Measurements from ENCODE around the gene RAB11FIP4.

Gene RAB11FIP4

DNA sequence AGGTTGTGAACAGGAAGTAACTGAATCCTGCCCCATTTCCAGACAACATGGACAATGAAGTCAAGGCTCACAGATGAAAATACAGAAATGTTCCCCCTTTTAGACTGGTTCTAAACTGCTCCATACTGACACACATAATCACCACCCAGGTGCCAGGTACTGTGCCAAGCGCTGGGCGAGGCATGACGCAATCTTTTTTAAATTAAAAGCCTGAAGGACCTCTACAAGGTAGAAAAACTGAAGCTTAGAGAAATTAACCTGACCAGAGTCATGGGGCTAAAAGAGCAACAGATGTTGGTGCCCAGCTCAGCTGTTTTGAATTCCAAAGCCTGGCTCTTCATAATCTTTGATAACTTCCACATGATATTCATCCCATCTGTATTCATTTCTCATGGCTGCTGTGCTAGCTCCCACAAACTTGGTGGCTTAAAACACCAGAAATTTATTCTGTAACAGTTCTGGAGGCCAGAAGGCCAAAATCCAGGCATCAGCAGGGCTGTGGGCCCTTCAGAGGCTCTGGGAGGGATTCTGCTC lies 4.9 kb upstream of the RAB11FIP4 start:
- DNase-seq (ENCODE audit: low spot score): no peak

DNA sequence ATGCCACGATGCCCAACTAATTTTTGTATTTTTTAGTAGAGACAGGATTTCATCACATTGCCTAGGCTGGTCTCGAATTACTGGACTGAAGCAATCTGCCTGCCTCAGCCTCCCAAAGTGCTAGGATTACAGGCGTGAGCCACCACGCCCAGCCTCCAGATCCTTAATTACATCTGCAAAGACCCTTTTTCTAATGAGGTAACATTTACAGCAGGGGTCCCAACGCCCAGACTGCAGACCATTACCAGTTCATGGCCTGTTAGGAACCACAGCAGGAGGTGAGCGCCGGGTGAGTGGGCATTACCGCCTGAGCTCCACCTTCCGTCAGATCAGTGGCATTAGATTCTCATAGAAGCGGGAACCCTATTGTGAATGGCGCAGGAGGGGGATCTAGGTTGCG lies 4.0 kb upstream of the RAB11FIP4 start:
- no peak for DNase-seq (ENCODE audit: low spot score)

DNA sequence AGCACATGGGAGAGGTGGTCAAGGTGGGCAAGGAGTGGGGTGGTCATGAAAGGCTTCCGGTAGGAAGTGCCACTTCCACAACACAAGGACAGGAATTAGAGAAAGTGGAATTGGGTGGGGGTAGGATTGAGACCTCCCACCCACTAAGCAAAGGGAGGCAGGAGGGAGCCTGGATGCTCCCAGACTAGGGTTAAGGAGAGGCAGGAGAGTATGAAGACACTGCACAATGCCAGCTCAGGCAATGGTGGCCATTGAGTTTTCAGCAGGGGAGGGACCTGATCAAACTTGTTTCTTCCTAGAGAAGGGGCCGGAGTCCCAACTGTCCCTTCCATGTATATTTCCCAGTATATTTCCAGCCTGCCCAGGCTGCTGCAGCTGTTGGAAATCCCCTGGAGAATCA lies 3.1 kb upstream of the RAB11FIP4 start:
- no peak for DNase-seq (ENCODE audit: low spot score)

DNA sequence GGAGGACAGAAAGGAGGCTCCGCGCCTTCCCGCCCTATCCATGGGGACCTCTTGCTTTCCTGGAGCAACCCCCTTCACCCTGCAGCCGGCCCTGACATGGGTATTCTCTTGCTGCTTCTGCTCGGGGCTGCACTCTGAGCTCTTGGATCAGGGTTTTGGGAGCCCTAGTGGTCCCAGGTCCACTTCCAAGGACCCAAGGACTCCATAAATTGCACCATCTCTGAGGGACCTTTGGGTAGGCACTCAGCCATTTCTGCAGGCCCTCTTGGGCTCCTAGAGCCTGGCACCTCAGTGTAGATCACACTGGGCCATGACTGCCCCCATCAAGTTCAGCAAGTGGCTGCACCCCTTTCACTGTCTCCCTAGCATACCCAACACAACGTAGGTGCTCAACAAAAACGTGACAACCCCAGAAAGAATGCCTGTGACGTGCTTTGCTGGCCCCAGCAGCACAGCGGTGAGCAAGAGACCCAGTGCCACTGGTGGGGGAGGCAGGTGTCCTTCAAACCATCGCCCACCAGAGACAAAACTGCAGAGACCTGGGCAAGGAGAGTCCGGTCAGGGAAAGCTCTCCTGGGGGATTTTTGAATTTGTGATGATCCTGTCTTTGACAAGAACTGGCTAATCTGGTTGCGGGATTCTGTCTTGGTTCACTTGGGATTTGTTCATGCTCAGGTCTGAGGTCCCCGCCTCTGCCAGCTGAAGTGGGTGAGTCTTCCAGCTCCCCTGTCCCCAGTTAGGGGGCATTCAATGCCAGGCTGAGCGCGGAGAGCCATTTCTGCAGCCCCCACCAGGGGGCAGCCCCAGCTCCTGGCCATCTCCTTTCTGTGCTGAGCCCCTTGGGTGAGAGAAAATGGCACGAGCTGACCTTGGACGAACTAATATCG lies 2.5 kb upstream of the RAB11FIP4 start:
- DNase-seq (ENCODE audit: low spot score): no peak

DNA sequence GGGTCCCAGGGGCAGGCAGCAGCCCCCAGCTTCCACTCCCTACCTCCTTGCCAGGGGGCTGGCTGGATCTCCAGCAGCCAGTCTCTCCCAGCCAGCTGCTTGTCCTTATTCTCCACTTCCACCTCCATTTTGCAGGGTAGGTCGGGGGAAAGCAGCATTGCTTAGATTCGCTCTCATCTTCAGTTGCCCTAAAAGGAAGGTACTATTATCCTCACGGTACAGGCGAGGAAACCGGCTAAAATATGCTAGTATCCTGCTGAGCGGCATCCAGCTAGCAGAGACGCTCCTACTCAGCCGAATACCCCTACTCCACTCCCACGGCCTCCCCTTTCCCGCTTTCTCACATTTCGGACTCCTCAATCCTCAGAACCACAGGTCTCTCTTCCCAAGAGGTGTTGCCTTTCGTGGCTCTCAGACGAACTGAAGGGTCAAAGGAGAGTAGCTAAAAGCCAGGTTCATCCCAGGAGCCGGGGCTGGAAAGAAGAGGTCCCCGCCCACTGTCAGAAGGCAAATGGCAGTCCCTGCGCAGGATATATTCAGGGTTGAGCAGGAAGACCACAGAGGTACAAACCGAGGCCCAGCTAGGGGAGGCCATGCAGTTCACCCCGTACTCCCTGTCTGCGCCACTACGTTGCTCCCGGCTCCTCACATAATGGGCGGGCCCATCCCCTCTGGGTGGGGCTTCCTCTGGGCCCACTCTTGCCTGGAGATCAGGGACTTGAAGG lies 1.7 kb upstream of the RAB11FIP4 start:
- DNase-seq (ENCODE audit: low spot score): no peak

DNA sequence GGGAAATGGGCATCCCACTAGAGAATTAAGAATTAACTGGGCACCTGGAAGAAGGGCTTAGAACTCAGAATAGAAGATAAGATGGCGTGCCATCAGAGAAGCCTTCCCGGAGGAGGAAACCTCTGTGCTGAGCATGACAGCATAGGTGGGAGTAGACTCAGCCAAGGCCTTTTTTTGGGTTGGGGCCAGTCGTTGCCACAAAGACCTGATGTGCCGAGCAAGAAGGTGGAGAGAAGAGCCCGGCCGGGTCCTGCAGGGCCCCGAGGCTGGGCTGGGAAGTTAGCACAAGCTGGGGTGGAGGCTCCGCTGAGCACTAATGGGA lies 1.1 kb upstream of the RAB11FIP4 start:
- no peak for DNase-seq (ENCODE audit: low spot score)

DNA sequence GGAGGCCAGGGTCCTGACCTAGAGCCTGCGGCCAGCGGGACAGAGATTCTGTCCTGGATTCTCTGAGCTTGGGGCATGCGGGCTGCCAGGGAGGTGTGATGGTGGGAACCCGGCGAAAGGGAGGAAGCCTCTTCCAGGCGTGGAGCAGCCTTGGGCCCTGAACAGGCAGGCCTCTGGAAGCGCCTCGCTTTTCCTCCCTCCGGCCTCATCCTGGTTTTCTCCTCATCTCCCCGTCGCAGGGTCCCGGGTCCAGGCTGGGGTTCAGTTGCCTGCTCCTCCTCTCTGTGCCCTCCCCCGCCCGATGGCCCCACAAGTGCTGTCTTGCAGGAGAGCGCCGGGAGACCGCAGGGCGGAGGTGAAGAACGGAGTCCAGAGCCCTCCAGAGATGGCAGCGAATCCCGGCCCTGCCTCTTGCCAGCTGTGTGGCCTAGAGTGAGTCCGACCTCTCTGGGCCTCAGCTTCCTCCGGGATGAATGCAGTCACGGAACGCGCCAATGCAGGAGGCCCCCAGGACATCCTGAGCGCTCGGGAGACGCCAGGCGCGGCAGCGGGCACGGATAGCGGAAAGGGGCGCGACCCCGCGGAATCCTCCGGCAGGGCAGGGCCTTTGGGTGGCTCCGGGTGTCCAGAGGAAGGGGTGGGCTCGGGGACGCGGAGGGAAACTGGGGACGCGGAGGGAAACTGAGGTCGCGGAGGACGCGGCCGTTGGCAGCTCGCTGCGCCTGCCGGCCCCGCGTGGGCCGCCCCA lies 553 bp upstream of the RAB11FIP4 start:
- no peak for DNase-seq (ENCODE audit: low spot score)

DNA sequence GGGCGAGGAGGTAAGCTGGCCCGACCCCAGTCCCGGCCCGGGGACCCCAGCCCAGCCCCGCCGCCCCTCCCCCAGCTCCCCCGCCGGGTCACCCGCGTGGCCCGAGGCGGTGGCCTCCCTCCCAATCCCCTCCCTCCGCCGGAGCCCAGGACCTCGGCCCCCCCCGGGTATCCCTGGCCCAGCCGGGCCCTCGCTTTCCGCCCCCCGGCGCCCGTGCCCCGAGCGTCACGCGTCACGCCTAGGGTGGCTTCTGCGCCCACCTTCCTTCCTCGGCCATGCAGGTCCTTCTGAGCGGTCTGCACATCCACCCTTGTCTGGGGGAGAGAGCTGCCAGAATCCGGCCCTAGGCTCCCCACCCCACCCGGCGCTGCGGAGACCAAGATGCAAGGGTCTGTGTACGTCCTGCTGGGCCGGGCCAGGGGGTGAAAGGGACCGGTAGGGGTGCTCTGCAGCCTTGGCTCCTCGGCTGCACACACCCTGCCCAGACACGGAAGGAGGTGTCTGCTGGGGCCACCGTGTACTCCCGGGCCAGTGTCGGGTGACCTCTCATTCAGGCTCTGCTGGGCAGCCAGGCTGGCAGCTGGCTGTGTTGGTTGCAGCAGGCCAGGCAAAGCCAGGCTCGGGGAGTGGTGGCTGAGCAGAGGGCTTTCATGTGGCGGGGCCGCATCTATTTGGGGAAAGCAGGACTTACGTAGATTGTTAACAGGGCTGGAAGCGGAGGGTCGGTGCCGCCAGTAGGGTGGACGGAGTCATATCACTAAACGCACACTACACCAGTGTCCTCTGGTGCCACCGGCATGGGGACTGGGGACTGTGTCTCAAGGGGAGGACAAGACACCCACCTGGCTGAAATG lies 754 bp downstream of the RAB11FIP4 start:
- no peak for DNase-seq (ENCODE audit: low spot score)

- no peak for DNase-seq (ENCODE audit: low spot score)
These were observed 1.6 kb downstream of the RAB11FIP4 start for GRCh38 chr17:31392856-31393748.

DNA sequence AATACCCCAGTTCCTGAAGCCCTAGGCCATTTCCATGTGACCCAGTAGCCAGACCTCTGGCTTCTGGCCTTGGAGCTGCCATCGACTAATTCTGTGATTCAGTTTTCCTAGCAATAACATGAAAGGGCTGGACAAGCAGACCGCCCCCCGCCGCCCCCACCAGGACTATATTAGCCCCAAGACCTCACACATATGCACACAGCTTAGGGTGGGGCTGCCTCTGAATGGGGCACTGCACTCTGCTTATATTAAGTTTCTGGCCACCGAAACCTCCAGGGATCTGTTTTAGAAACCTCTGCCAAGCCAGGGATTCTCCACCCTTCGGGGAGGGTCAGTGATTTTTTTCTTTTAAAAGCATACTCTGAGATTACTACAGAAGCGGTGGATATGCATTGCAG lies 2.3 kb downstream of the RAB11FIP4 start:
- no peak for DNase-seq (ENCODE audit: low spot score)

DNA sequence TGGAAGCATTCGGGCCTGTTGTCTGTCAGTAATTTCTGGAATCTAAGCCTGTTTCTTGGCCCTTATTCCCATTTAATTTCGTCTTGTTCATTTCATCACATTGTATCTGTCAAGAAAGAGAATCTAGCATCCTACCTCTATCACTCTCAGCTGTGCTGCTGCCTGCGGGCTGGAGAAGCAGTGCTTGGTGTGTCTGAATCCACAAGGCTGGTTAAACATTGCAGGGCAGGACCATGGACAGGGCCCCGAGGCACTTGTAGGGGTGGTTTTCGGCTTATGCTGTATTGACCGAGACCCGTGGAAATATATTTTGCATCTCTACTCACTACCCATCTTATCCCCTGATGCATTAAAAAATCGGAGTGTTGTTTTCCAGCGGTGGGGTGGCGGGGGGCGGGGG lies 3.1 kb downstream of the RAB11FIP4 start:
- peak; percentile 55 for DNase-seq (ENCODE audit: low spot score)

DNA sequence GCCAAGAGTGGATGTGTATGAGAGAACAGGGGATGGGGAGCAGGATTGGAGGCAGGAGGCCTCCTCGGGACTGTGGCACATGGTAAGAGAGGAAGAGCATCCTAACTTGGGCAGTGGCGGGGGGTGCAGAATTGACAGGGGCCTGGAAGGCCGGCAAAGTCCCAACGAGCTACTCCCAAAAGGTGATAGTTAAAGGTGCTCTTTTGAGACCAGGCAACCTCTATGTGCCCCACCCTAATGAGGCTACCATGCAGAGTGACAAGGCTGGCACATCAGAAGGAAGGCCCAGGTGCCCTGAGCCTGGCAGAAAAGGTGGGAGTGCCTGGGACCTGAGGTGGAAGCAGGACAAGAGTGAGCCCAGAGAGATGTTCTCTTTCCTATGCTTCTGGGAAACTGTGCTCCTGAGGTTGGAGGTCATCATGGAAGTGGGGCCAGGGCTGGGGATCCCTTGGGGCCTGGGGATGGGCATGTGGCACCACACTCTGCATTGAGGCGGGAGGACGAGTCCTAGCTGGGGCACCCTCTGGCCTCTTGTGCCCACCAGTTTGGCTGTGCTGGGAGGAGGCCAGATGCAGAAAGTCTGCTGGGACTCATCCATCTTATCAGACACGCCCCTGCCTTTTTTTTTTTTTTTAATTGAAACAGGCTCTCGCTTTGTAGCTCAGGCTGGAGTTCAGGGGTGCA lies 5.9 kb downstream of the RAB11FIP4 start:
- no peak for DNase-seq (ENCODE audit: low spot score)

GRCh38 chr17:31398381-31399311 lies 7.2 kb downstream of the RAB11FIP4 start:
- no peak for DNase-seq (ENCODE audit: low spot score)

GRCh38 chr17:31400481-31400950 lies 9.0 kb downstream of the RAB11FIP4 start:
- DNase-seq (ENCODE audit: low spot score): no peak

GRCh38 chr17:31401456-31402254 lies 10.2 kb downstream of the RAB11FIP4 start:
- no peak for DNase-seq (ENCODE audit: low spot score)

DNA sequence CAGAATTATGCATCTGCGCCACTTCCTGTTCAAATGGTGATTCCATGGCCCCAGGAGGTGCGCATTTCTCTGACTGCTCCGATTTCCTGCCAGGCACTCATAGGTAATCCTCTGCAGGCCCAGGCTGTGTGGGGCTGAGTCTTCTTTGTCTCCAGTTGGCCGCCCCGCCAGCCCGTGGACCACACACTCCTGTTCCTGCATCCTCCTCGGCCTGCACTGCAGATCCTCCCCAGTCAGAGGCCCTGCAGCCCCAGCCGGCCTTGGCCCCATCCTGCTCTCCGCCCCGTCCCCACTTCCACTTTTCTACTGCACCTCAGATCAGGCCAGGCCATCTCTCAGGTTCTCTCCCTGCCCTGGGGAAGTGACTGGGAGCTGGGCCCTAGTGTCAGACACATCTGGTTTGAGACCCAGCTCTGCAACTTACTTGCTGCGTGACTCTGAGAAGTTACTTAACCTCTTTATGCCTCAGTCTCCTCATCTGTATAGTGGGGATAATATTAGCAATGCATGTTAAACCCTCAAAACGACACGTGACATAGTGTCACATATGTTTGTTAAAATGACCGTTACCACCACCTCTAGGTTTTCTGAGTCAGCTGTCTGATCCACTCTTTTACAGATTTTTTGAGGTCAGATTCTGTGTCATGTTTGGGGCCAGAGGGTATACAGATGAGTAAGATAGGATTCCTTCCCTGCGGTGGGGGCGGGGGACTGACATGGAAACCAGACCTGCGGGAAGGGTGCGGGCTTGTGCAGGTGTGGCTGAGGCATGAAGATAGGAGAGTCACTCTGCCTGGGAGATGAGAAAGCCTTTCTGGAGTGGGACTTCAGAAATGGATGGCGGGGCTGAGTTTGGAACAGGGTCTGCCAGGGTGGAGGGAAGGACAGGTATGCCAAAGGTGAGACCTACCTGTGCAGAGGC lies 12.8 kb downstream of the RAB11FIP4 start:
- no peak for DNase-seq (ENCODE audit: low spot score)

DNA sequence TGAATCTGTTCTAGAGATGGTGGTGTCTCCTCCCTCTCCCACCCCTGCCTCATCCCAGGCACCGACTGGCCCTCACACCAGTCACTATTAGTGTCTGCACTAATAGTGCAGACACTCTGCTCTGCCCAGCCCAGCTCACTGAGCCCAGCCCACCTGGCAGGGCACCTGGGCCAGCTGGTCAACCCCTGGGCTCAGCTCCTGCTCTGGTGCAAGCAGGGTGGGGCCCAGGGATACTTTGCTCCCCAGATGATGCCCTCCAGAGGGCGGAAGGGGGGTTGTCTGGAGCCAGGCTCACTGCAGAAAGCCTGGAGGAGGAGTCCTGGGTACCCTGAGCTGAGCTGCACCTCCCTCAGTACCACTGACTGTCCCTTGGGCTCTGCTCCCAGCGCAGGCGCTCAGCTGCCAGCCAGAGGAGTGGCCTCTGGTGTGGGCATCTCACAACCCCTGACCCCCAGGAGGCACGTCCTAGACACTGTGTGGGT lies 14.5 kb downstream of the RAB11FIP4 start:
- no peak for DNase-seq (ENCODE audit: low spot score)
